Measurements from ENCODE around the gene RPP38.

RPP38 gene

GRCh38 chr10:15097011-15097812, at the start of gene RPP38:
RPP38 (plus strand) TSS chr10:15097355; CDS start chr10:15103315, 5,960 bp downstream.
- DNase-seq = peak; percentile 60 to 79

- DNase-seq = no peak
Measured at GRCh38 chr10:15049533-15049932, 47.6 kb upstream of the RPP38 start.

- DNase-seq = no peak
Measured at GRCh38 chr10:15052121-15052520, 45.0 kb upstream of the RPP38 start.

- no peak for DNase-seq
Measured at GRCh38 chr10:15053061-15053460, 44.1 kb upstream of the RPP38 start.

- no peak for DNase-seq
Measured at GRCh38 chr10:15058689-15059088, 38.5 kb upstream of the RPP38 start.

- no peak for DNase-seq
Measured at GRCh38 chr10:15059914-15060313, 37.2 kb upstream of the RPP38 start.

- no peak for DNase-seq
Measured at GRCh38 chr10:15060638-15061037, 36.5 kb upstream of the RPP38 start.

GRCh38 chr10:15067154-15067553, 30.0 kb upstream of the RPP38 start:
- DNase-seq = no peak

GRCh38 chr10:15068802-15069201, 28.4 kb upstream of the RPP38 start:
- DNase-seq = no peak

GRCh38 chr10:15069230-15069629, 27.9 kb upstream of the RPP38 start:
- no peak for DNase-seq

GRCh38 chr10:15072358-15072757, 24.8 kb upstream of the RPP38 start:
- no peak for DNase-seq

GRCh38 chr10:15075421-15075820, 21.7 kb upstream of the RPP38 start:
- DNase-seq = no peak

- no peak for DNase-seq
Measured at GRCh38 chr10:15083674-15084501, 13.3 kb upstream of the RPP38 start.

GRCh38 chr10:15084502-15084922, 12.6 kb upstream of the RPP38 start:
- DNase-seq = no peak

GRCh38 chr10:15088428-15089261, 8.5 kb upstream of the RPP38 start, which contains the start of gene ACBD7:
ACBD7 (minus strand) TSS chr10:15088776; CDS start chr10:15088728, 48 bp downstream.
- DNase-seq = peak; percentile 55 to 58

GRCh38 chr10:15091418-15091817, 5.7 kb upstream of the RPP38 start:
- DNase-seq = no peak

GRCh38 chr10:15092855-15093408, 4.2 kb upstream of the RPP38 start:
- DNase-seq = no peak

- DNase-seq = no peak
Measured at GRCh38 chr10:15096661-15097010, 519 bp upstream of the RPP38 start.

- no peak for DNase-seq
Measured at GRCh38 chr10:15099886-15100285, 2.7 kb downstream of the RPP38 start.

- DNase-seq = no peak
Measured at GRCh38 chr10:15103513-15103912, 6.4 kb downstream of the RPP38 start.

- peak in 1 of 2 experiments; percentile 18 for DNase-seq
Measured at GRCh38 chr10:15106352-15107013, 9.3 kb downstream of the RPP38 start.

GRCh38 chr10:15112657-15113056, 15.5 kb downstream of the RPP38 start:
- no peak for DNase-seq
